Glutamatergic neuron (in vitro differentiated cells): Measurements from ENCODE around the gene CES2. TPM values are rescaled to one million over a fixed set of nuclear protein-coding genes. Genes with fewer than 3 reads are reported as not detected.

ENCODE experiments used
- DNase-seq: peaks from one replicate; pipeline ENCODE4 v3.0.0; 2022
- H3K27ac Mint-ChIP-seq: one replicate; pipeline ENCODE4 v1.8.0; 2020; ENCODE audit warnings: mild to moderate bottlenecking, mixed read lengths, inconsistent platforms; ENCODE audit not compliant: unreplicated experiment
- H3K27me3 Mint-ChIP-seq: one replicate; pipeline ENCODE4 v1.8.0; 2020; ENCODE audit warnings: mild to moderate bottlenecking, moderate library complexity, mixed read lengths, inconsistent platforms; ENCODE audit not compliant: unreplicated experiment
- H3K36me3 Mint-ChIP-seq: one replicate; pipeline ENCODE4 v1.8.0; 2020; ENCODE audit warnings: mild to moderate bottlenecking, mixed read lengths, inconsistent platforms; ENCODE audit not compliant: unreplicated experiment
- H3K4me1 Mint-ChIP-seq: one replicate; pipeline ENCODE4 v1.8.0; 2020; ENCODE audit warnings: mild to moderate bottlenecking, low read depth, mixed read lengths, inconsistent platforms; ENCODE audit not compliant: unreplicated experiment
- H3K4me3 Mint-ChIP-seq: one replicate; pipeline ENCODE4 v1.8.0; 2020; ENCODE audit warnings: mild to moderate bottlenecking, mixed read lengths, inconsistent platforms; ENCODE audit not compliant: unreplicated experiment
- H3K9me3 Mint-ChIP-seq: one replicate; pipeline ENCODE4 v1.8.0; 2020; ENCODE audit warnings: mild to moderate bottlenecking, moderate library complexity, mixed read lengths, inconsistent platforms; ENCODE audit not compliant: unreplicated experiment
- total RNA-seq: library from RNA; stranded (reverse); fragmentation: NEBNext Ultra II Directional; extraction: Animal tissue kit (Norgen Biotek cat#: 25700); gene quantifications from one replicate; pipeline ENCODE4 v1.2.1, GENCODE V29; 2021; ENCODE audit not compliant: unreplicated experiment
- TF ChIP-seq, protein P1 (sequence below): fragments of 200-600 bp; sonication (generic); IDR thresholded peaks from one replicate; pipeline ENCODE4 v1.5.0; 2021; ENCODE audit not compliant: partially characterized antibody, unreplicated experiment

Gene CES2
- total RNA-seq, 1 donor from 2014 or later: 38.6 TPM

DNA sequence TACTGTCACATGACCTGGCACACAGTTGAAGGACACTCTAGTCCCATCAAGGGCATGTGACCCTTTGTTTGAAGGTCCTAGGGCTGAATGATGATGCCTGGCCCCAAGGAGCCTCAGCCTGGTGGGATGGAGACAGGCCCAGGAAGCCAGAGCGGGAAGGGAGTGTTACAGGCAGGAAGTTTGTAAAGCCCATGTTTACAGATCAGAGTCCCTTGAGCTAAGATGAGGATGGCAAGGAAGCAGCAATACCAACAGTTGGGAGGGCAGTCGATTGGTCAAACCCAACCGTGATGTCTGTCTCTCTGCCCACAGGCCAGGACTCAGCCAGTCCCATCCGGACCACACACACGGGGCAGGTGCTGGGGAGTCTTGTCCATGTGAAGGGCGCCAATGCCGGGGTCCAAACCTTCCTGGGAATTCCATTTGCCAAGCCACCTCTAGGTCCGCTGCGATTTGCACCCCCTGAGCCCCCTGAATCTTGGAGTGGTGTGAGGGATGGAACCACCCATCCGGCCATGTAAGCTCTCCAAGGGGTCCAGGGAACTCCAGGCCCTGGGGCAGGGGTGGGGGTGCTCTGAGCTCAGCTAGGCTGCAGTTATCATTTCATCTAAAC, 2.5 kb downstream of the CES2 start:
- H3K27me3 Mint-ChIP-seq: peaks cover 8% of the 10 kb centered on the region
- peaks cover 8% of the 10 kb centered on the region for H3K4me1 Mint-ChIP-seq
- no peaks in the 10 kb centered on the region for H3K36me3 Mint-ChIP-seq
- TF ChIP-seq, protein P1, sequence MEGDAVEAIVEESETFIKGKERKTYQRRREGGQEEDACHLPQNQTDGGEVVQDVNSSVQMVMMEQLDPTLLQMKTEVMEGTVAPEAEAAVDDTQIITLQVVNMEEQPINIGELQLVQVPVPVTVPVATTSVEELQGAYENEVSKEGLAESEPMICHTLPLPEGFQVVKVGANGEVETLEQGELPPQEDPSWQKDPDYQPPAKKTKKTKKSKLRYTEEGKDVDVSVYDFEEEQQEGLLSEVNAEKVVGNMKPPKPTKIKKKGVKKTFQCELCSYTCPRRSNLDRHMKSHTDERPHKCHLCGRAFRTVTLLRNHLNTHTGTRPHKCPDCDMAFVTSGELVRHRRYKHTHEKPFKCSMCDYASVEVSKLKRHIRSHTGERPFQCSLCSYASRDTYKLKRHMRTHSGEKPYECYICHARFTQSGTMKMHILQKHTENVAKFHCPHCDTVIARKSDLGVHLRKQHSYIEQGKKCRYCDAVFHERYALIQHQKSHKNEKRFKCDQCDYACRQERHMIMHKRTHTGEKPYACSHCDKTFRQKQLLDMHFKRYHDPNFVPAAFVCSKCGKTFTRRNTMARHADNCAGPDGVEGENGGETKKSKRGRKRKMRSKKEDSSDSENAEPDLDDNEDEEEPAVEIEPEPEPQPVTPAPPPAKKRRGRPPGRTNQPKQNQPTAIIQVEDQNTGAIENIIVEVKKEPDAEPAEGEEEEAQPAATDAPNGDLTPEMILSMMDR: no peak
- DNase-seq: no peak
- peak overlapping the region; percentile 38 for H3K4me3 Mint-ChIP-seq
- H3K27ac Mint-ChIP-seq: no peak overlapping the region
- H3K9me3 Mint-ChIP-seq: peaks cover 3% of the 10 kb centered on the region

DNA sequence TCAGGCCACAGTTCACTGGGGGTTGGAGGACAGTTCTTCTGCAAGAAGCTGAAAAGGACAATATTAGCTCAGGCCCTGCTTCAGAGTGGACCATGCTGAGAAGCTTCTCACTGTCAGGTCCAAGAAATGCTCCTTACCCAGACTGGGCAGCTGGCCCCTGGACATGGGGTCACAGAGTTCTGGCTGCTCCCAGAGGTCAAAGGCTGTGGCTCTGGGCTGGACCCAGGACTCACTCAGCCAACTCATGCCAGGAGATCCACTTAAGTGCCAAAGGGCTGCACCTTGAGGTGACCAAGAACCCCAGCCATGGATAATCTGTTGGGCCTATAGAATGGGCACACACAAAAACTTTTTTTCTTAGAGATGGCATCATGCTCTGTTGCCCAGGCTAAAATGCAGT, 4.0 kb downstream of the CES2 start:
- H3K27ac Mint-ChIP-seq: no peak overlapping the region
- H3K4me3 Mint-ChIP-seq: no peak overlapping the region
- DNase-seq: no peak

DNA sequence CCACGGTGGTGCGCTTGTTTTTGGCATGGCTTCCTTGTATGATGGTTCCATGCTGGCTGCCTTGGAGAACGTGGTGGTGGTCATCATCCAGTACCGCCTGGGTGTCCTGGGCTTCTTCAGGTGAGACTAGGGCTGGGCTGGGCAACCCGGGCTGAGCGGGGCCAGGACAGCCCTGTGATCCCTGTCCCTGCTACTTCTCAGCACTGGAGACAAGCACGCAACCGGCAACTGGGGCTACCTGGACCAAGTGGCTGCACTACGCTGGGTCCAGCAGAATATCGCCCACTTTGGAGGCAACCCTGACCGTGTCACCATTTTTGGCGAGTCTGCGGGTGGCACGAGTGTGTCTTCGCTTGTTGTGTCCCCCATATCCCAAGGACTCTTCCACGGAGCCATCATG, 4.9 kb downstream of the CES2 start:
- DNase-seq: no peak
- no peaks in the 10 kb centered on the region for H3K4me1 Mint-ChIP-seq
- no peak overlapping the region for H3K27ac Mint-ChIP-seq
- peaks cover 1% of the 10 kb centered on the region for H3K9me3 Mint-ChIP-seq
- TF ChIP-seq, protein P1: no peak
- no peak overlapping the region for H3K4me3 Mint-ChIP-seq
- H3K27me3 Mint-ChIP-seq: no peaks in the 10 kb centered on the region
- H3K36me3 Mint-ChIP-seq: no peaks in the 10 kb centered on the region

More for the DNA sequence above, 4.0 kb downstream of the CES2 start:
- Mint-ChIP-seq H3K4me1 (no peaks in the 10 kb centered on the region), H3K27me3 (peaks cover 3% of the 10 kb centered on the region), H3K9me3 (peaks cover 3% of the 10 kb centered on the region), H3K36me3 (no peaks in the 10 kb centered on the region)
- TF ChIP-seq, protein P1: no peak

DNA sequence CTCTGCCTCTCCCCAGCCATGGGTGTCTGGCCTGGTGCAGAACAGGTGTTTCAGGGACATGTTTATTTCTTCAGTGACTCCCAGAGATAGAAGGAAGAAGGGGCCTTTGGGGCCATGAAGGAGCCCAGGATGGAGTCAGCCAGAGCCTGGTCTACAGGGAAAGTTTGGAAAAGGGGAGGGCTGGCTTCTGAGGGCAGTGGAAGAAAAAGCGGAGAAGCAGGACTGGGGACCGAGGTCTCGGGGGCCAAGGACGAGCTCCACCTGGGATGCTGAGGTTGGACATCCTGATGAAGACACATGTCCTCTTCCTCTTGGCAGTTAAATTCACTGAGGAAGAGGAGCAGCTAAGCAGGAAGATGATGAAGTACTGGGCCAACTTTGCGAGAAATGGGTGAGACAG, 7.7 kb downstream of the CES2 start:
- peaks cover 1% of the 10 kb centered on the region for H3K9me3 Mint-ChIP-seq
- H3K4me1 Mint-ChIP-seq: peaks cover 4% of the 10 kb centered on the region
- no peak overlapping the region for H3K4me3 Mint-ChIP-seq
- DNase-seq: no peak
- H3K36me3 Mint-ChIP-seq: no peaks in the 10 kb centered on the region
- TF ChIP-seq, protein P1: no peak
- peaks cover 4% of the 10 kb centered on the region for H3K27me3 Mint-ChIP-seq
- no peak overlapping the region for H3K27ac Mint-ChIP-seq

DNA sequence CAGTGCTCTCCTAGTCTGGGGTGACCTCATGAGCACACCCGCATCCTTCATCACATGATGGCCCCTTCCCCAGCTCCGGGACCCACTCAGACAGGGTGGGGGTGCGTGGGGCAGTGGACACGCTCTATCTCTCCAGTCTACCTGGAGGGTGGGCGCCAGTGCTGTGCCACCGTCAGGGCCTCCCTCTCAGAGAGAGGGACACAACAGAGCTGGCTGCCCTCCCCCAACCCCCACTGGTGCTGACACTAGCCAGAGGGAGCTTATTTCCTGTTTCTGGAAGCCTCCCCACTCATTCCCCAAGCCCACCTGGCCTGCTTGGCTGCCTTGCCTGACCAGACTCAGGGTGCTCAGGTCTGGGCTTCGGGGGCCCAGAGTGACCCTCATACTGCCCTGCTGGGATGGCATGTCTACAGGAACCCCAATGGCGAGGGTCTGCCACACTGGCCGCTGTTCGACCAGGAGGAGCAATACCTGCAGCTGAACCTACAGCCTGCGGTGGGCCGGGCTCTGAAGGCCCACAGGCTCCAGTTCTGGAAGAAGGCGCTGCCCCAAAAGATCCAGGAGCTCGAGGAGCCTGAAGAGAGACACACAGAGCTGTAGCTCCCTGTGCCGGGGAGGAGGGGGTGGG, 8.2 kb downstream of the CES2 start:
- Mint-ChIP-seq H3K9me3 (peaks cover 1% of the 10 kb centered on the region), H3K27me3 (peaks cover 4% of the 10 kb centered on the region), H3K36me3 (no peaks in the 10 kb centered on the region), H3K4me3 (no peak overlapping the region), H3K4me1 (peaks cover 6% of the 10 kb centered on the region), H3K27ac (no peak overlapping the region)
- no peak for DNase-seq
- TF ChIP-seq, protein P1: no peak
